NOMO-1 treated with dmso at 0.1 percent for 144 hours (cell line): ENCODE data around the gene VAC14.
A peak's percentile ranks its signal among the peaks of the same experiment; 100 is the strongest.

Source experiments
- DNase-seq: peaks from one replicate; lab custom pipeline; 2025; ENCODE audit not compliant: unreplicated experiment; lab: John Stamatoyannopoulos, UW

The VAC14 gene

GRCh38 chr16:70694088-70694867 is 106.7 kb downstream of the VAC14 start:
- DNase-seq: no peak

- DNase-seq: no peak
These were observed 107.9 kb downstream of the VAC14 start for GRCh38 chr16:70692873-70693671.

- DNase-seq: no peak
These were observed 108.7 kb downstream of the VAC14 start for GRCh38 chr16:70692130-70692872.

GRCh38 chr16:70691223-70692129 is 109.5 kb downstream of the VAC14 start:
- no peak for DNase-seq

GRCh38 chr16:70689970-70690891 is 110.7 kb downstream of the VAC14 start:
- no peak for DNase-seq

- no peak for DNase-seq
These were observed 111.7 kb downstream of the VAC14 start for GRCh38 chr16:70689035-70689969.

GRCh38 chr16:70688246-70688742 is 112.7 kb downstream of the VAC14 start:
- no peak for DNase-seq

- DNase-seq: no peak
These were observed 113.2 kb downstream of the VAC14 start for GRCh38 chr16:70687671-70688245.

- no peak for DNase-seq
These were observed 113.9 kb downstream of the VAC14 start for GRCh38 chr16:70687102-70687511.

- DNase-seq: no peak
These were observed 114.4 kb downstream of the VAC14 start for GRCh38 chr16:70686376-70687101.

GRCh38 chr16:70685938-70686375 is 115.0 kb downstream of the VAC14 start, which contains the start of gene MTSS2:
MTSS2 (minus strand) TSS chr16:70686053; CDS start chr16:70685791, 262 bp downstream.
- DNase-seq: peak; percentile 1

GRCh38 chr16:70685061-70685937 is 115.7 kb downstream of the VAC14 start:
- no peak for DNase-seq

GRCh38 chr16:70684146-70685060 is 116.6 kb downstream of the VAC14 start:
- DNase-seq: no peak

- DNase-seq: no peak
These were observed 117.6 kb downstream of the VAC14 start for GRCh38 chr16:70683146-70683944.
